Aorta (tissue), 5 donors: ENCODE results near the gene ARID2. TPM values are rescaled to one million over a fixed set of nuclear protein-coding genes. Genes with fewer than 3 reads are reported as not detected.

Source experiments
- ATAC-seq: fragments of 200-7000 bp; cut with Tn5 transposase; one replicate; pipeline ENCODE4 v1.9.1; 2022; ENCODE audit warnings: moderate library complexity; ENCODE audit not compliant: low FRiP score
- DNase-seq, 2 donors: peaks; one replicate each; pipeline ENCODE4 v3.0.0-alpha.2; 2020
- H3K27ac ChIP-seq, 2 donors: one replicate each; pipeline ENCODE4 v1.5.1; 2013; ENCODE audit warnings: low read length in 2 of 2, mild to moderate bottlenecking in 2 of 2, moderate library complexity in 2 of 2, control low read depth in 1 of 2, inconsistent platforms in 1 of 2, low read depth in 1 of 2
- H3K27me3 ChIP-seq, 2 donors: one replicate each; pipeline ENCODE4 v1.6.1; 2013; ENCODE audit warnings: control low read depth in 1 of 2, low read length in 1 of 2, mild to moderate bottlenecking in 1 of 2, moderate library complexity in 1 of 2; ENCODE audit not compliant: insufficient read depth in 2 of 2, control insufficient read depth in 1 of 2
- H3K36me3 ChIP-seq, 2 donors: one replicate each; pipeline ENCODE4 v1.6.1; 2013; ENCODE audit warnings: control low read depth in 1 of 2, low read length in 1 of 2, mild to moderate bottlenecking in 1 of 2; ENCODE audit not compliant: insufficient read depth in 2 of 2, control insufficient read depth in 1 of 2
- H3K4me1 ChIP-seq, 2 donors: one replicate each; pipeline ENCODE4 v1.6.1; 2013; ENCODE audit warnings: low read length in 2 of 2, control low read depth in 1 of 2, mild to moderate bottlenecking in 1 of 2, moderate library complexity in 1 of 2; ENCODE audit not compliant: insufficient read depth in 2 of 2, control insufficient read depth in 1 of 2
- H3K4me3 ChIP-seq, 2 donors: one replicate each; pipeline ENCODE4 v1.5.1; 2013; ENCODE audit warnings: low read length in 2 of 2, control low read depth in 1 of 2, mild to moderate bottlenecking in 1 of 2
- H3K9me3 ChIP-seq: one replicate; pipeline ENCODE4 v1.6.1; 2013; ENCODE audit warnings: mild to moderate bottlenecking, low read length; ENCODE audit not compliant: control insufficient read depth
- WGBS, 2 donors: extraction: QIAGEN DNeasy Blood & Tissue Kit; methylation state at CpG; one replicate each; pipeline ENCODE4 v1.1.7; 2013; 5-methylcytosine and 5-hydroxymethylcytosine counted together
- intact Hi-C, 2 donors: fragments of 100-400 bp; cut with DNase I; formaldehyde crosslinking; loops; one replicate each; pipeline versions ENCODE4 v1.14.2 to v1.15.0; 2022
- polyA plus RNA-seq, 2 donors: library from polyadenylated mRNA; stranded (reverse); fragments of 200-250 nt; gene quantifications; one replicate each; pipeline ENCODE4 v1.2.3, GENCODE V29; 2013
- total RNA-seq, 2 donors: library from RNA; stranded (reverse); fragmentation: NEBNext Ultra II Directional; extraction: Animal tissue kit (Norgen Biotek cat#: 25700); gene quantifications; one replicate each; pipeline ENCODE4 v1.2.1, GENCODE V29; 2021
- donor health status: healthy with polysubstance abuse.
- donor health status: Bipolar disorder and iron deficiency.
- donor health status: DM: no; HTN: no; CAD: no.
- donor health status: DM: no; HTN: no; CAD: no.
- donor health status: DM: yes; HTN: yes; CAD: no.

Gene ARID2
- total and polyA plus RNA-seq, 4 donors: 2.9 to 50.3 (median 24.1) TPM

DNA sequence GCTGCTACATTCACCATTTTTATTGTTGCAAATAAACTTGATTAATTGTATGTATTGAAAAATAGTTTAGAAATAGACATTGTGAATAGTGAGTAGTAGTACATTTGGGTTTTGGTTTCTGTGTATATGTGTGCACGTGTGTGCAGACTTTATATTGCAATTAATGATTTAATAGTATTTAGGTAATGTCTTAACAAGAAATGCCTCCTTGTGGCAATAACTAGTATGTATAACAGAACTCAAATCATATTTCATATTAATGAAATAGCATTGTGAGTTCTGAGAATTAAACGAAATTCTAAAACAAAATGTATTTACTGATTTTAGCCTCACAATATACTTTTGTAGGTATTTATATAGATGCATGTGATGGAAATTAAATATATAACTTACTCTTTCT is 160.8 kb downstream of the ARID2 start:
- H3K36me3 ChIP-seq: peaks cover 0 to 6% of the 10 kb centered on the region in 2 donors

GRCh38 chr12:45893240-45893639 is 163.7 kb downstream of the ARID2 start:
- H3K9me3 ChIP-seq: no peaks in the 10 kb centered on the region
- DNase-seq: no peak
- no peak overlapping the region for H3K4me3 ChIP-seq
- H3K27me3 ChIP-seq: no peaks in the 10 kb centered on the region
- peaks cover 2 to 6% of the 10 kb centered on the region in 2 donors for H3K36me3 ChIP-seq
- ATAC-seq: no peak
- H3K4me1 ChIP-seq: no peaks in the 10 kb centered on the region
- no peak overlapping the region for H3K27ac ChIP-seq
- 54 to 58% methylated on average over 4 of the region's 4 CpGs for WGBS, 2 donors
- intact Hi-C loops: no loop called here

More for the DNA sequence above, 160.8 kb downstream of the ARID2 start:
- H3K27ac ChIP-seq: no peak overlapping the region
- no peaks in the 10 kb centered on the region for H3K4me1 ChIP-seq
- WGBS, 2 donors: 74 to 83% methylated on average over 2 of the region's 2 CpGs
- DNase-seq: no peak
- no peaks in the 10 kb centered on the region for H3K9me3 ChIP-seq
- no peak for ATAC-seq
- no peak overlapping the region for H3K4me3 ChIP-seq
- intact Hi-C loops: no loop called here
- no peaks in the 10 kb centered on the region for H3K27me3 ChIP-seq

- ATAC-seq: no peak
- intact Hi-C loops: no loop called here
Measured at GRCh38 chr12:45895961-45896360, 166.5 kb downstream of the ARID2 start.

GRCh38 chr12:45898094-45898493 is 168.6 kb downstream of the ARID2 start:
- DNase-seq: no peak
- ATAC-seq: no peak
- Histone ChIP-seq H3K4me3 (no peak overlapping the region), H3K4me1 (no peaks in the 10 kb centered on the region), H3K36me3 (peaks cover 2 to 6% of the 10 kb centered on the region in 2 donors), H3K27ac (no peak overlapping the region), H3K27me3 (no peaks in the 10 kb centered on the region), H3K9me3 (no peaks in the 10 kb centered on the region)
- WGBS, 2 donors: 86 to 94% methylated on average over 1 of the region's 1 CpG
- intact Hi-C loops: no loop called here

More at GRCh38 chr12:45895961-45896360, 166.5 kb downstream of the ARID2 start:
- WGBS, 2 donors: 97% methylated on average over 4 of the region's 4 CpGs
- Histone ChIP-seq H3K27ac (no peak overlapping the region), H3K36me3 (peaks cover 2 to 6% of the 10 kb centered on the region in 2 donors), H3K9me3 (no peaks in the 10 kb centered on the region), H3K4me3 (no peak overlapping the region), H3K27me3 (no peaks in the 10 kb centered on the region), H3K4me1 (no peaks in the 10 kb centered on the region)
- no peak for DNase-seq

- no peaks in the 10 kb centered on the region for H3K27me3 ChIP-seq
- no peak for DNase-seq
- WGBS, 2 donors: 81 to 87% methylated on average over 4 of the region's 4 CpGs
- no peak overlapping the region for H3K27ac ChIP-seq
- H3K4me1 ChIP-seq: no peaks in the 10 kb centered on the region
- intact Hi-C loops: no loop called here
- H3K36me3 ChIP-seq: no peaks in the 10 kb centered on the region
- no peak overlapping the region for H3K4me3 ChIP-seq
- no peak for ATAC-seq
- no peaks in the 10 kb centered on the region for H3K9me3 ChIP-seq
Measured at GRCh38 chr12:45907955-45908354, 178.4 kb downstream of the ARID2 start.

GRCh38 chr12:45909041-45909713 is 179.7 kb downstream of the ARID2 start:
- ATAC-seq: no peak
- Histone ChIP-seq H3K9me3 (no peaks in the 10 kb centered on the region), H3K27me3 (no peaks in the 10 kb centered on the region), H3K4me3 (no peak overlapping the region), H3K36me3 (no peaks in the 10 kb centered on the region), H3K27ac (no peak overlapping the region), H3K4me1 (no peaks in the 10 kb centered on the region)
- intact Hi-C loops: no loop called here
- no peak for DNase-seq
- WGBS, 2 donors: 45 to 50% methylated on average over 4 of the region's 4 CpGs

DNA sequence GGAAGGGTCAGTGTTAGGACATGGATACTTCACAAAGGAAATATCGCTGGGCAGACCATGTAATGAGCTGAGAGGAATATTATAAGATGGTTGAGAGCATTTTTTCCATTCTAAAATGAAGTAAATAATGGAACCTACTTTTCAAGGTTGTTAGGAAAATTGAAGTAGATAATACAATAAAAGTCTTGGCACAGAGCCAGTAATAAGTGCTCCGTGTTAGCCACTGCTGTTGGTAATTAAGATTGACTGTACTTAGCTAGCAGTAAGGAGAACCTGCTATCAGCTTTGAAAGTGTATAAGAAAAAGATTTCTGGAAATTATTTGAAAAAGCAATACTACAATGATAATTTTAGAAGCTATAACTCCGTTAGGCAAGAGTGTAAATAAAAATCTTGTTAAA is 183.3 kb downstream of the ARID2 start:
- ATAC-seq (no peak), DNase-seq (no peak)
- no peak overlapping the region for H3K27ac ChIP-seq
- no peak overlapping the region for H3K4me3 ChIP-seq
- no peaks in the 10 kb centered on the region for H3K9me3 ChIP-seq
- H3K4me1 ChIP-seq: no peaks in the 10 kb centered on the region
- H3K36me3 ChIP-seq: no peaks in the 10 kb centered on the region
- 60 to 62% methylated on average over 3 of the region's 3 CpGs for WGBS, 2 donors
- H3K27me3 ChIP-seq: no peaks in the 10 kb centered on the region
- intact Hi-C loops: no loop called here

- intact Hi-C loops: no loop called here
- DNase-seq (no peak), ATAC-seq (no peak)
- Histone ChIP-seq H3K4me3 (no peak overlapping the region), H3K36me3 (no peaks in the 10 kb centered on the region), H3K27me3 (no peaks in the 10 kb centered on the region), H3K27ac (no peak overlapping the region), H3K9me3 (no peaks in the 10 kb centered on the region), H3K4me1 (no peaks in the 10 kb centered on the region)
- WGBS, 2 donors: 58 to 68% methylated on average over 2 of the region's 2 CpGs
Measured at GRCh38 chr12:45913631-45914030, 184.1 kb downstream of the ARID2 start.

GRCh38 chr12:45914090-45914489 is 184.6 kb downstream of the ARID2 start:
- ATAC-seq: no peak
- DNase-seq: no peak
- H3K9me3 ChIP-seq: no peaks in the 10 kb centered on the region
- H3K36me3 ChIP-seq: no peaks in the 10 kb centered on the region
- no peaks in the 10 kb centered on the region for H3K4me1 ChIP-seq
- 20 to 39% methylated on average over 1 of the region's 1 CpG for WGBS, 2 donors
- no peak overlapping the region for H3K4me3 ChIP-seq
- H3K27me3 ChIP-seq: no peaks in the 10 kb centered on the region
- H3K27ac ChIP-seq: no peak overlapping the region
- intact Hi-C loops: no loop called here
